Lung (tissue), 12 donors: ENCODE results near the gene SFT2D1. TPM values are rescaled to one million over a fixed set of nuclear protein-coding genes. Genes with fewer than 3 reads are reported as not detected.

ENCODE experiments used
- ATAC-seq: fragments of 200-7000 bp; cut with Tn5 transposase; one replicate; pipeline ENCODE4 v1.9.1; 2020; ENCODE audit warnings: moderate number of reproducible peaks; ENCODE audit not compliant: insufficient read depth, low FRiP score
- DNase-seq, 3 donors: peaks; one replicate each; pipeline ENCODE4 v3.0.0-alpha.2; 2013 to 2017
- H3K27ac ChIP-seq, 2 donors: one replicate each; pipeline ENCODE4 v1.5.1; 2013; ENCODE audit warnings: mild to moderate bottlenecking in 2 of 2, moderate library complexity in 2 of 2, control low read depth in 1 of 2, inconsistent platforms in 1 of 2, low read depth in 1 of 2, low read length in 1 of 2
- H3K27me3 ChIP-seq, 3 donors: one replicate each; pipeline ENCODE4 v1.5.1; 2013; ENCODE audit warnings: low read length in 2 of 3; ENCODE audit not compliant: control insufficient read depth in 3 of 3, insufficient read depth in 3 of 3
- H3K36me3 ChIP-seq, 4 donors: one replicate each; pipeline ENCODE4 v1.5.1; 2013; ENCODE audit warnings: low read length in 4 of 4, mild to moderate bottlenecking in 1 of 4, moderate library complexity in 1 of 4; ENCODE audit not compliant: control insufficient read depth in 4 of 4, insufficient read depth in 4 of 4
- H3K4me1 ChIP-seq, 5 donors: one replicate each; pipeline ENCODE4 v1.5.1; 2013; ENCODE audit warnings: low read length in 5 of 5, mild to moderate bottlenecking in 2 of 5, moderate library complexity in 1 of 5; ENCODE audit not compliant: control insufficient read depth in 5 of 5, insufficient read depth in 5 of 5
- H3K4me3 ChIP-seq: one replicate; pipeline ENCODE4 v1.5.1; 2013; ENCODE audit warnings: mild to moderate bottlenecking, control low read depth, moderate library complexity
- H3K9ac ChIP-seq, 2 donors: one replicate each; pipeline ENCODE4 v1.5.1; 2013; ENCODE audit warnings: low read length in 2 of 2, control low read depth in 1 of 2; ENCODE audit not compliant: insufficient read depth in 1 of 2
- H3K9me3 ChIP-seq, 4 donors: one replicate each; pipeline ENCODE4 v1.5.1; 2013; ENCODE audit warnings: low read length in 3 of 4, mild to moderate bottlenecking in 1 of 4, moderate library complexity in 1 of 4; ENCODE audit not compliant: control insufficient read depth in 4 of 4, insufficient read depth in 3 of 4
- CTCF ChIP-seq: IDR thresholded peaks from 2 replicates; pipeline ENCODE4 v1.5.1; 2012; ENCODE audit warnings: mild to moderate bottlenecking; ENCODE audit errors: control extremely low read depth, extremely low read depth
- WGBS, 2 donors: extraction: QIAGEN DNeasy Blood & Tissue Kit; methylation state at CpG; one replicate each; pipeline ENCODE4 v1.1.7; 2013; 5-methylcytosine and 5-hydroxymethylcytosine counted together
- polyA plus RNA-seq, 2 donors: library from polyadenylated mRNA; stranded (reverse); fragments of 200-250 nt; gene quantifications; one replicate each; pipeline ENCODE4 v1.2.1, GENCODE V29; 2013
- total RNA-seq, 2 donors: library from RNA; depleted of rRNA in 1 of 2; stranded (reverse); fragments of >200 nt in 1 of 2; gene quantifications; one replicate each; pipeline ENCODE4 v1.2.1, GENCODE V29; 2014 to 2021
- donor health status: control.
- donor health status: control.
- donor health status: Bipolar disorder and iron deficiency.
- donor health status: healthy.
- donor health status: DM: yes; HTN: yes; CAD: no.

The SFT2D1 gene
- total and polyA plus RNA-seq, 4 donors: 40.8 to 81.2 (median 58.8) TPM

GRCh38 chr6:166335378-166336302 is 6.7 kb downstream of the SFT2D1 start:
- no peak for DNase-seq
- WGBS, 2 donors: 87 to 92% methylated on average over 11 of the region's 11 CpGs
- Histone ChIP-seq H3K9ac (no peak overlapping the region), H3K27me3 (no peaks in the 10 kb centered on the region), H3K4me3 (no peak overlapping the region), H3K36me3 (peaks cover 3 to 18% (median 8%) of the 10 kb centered on the region in 4 donors), H3K4me1 (peaks cover 0 to 11% (median 4%) of the 10 kb centered on the region in 5 donors), H3K27ac (no peak overlapping the region), H3K9me3 (no peaks in the 10 kb centered on the region)
- no peak for ATAC-seq
- no peak for TF ChIP-seq CTCF

- WGBS, 2 donors: 93 to 94% methylated on average over 8 of the region's 8 CpGs
Measured at GRCh38 chr6:166334878-166335277, 7.5 kb downstream of the SFT2D1 start.

GRCh38 chr6:166333172-166333995 is 9.0 kb downstream of the SFT2D1 start:
- H3K27me3 ChIP-seq: no peaks in the 10 kb centered on the region
- no peak for TF ChIP-seq CTCF
- H3K27ac ChIP-seq: no peak overlapping the region
- peaks cover 3 to 18% (median 8%) of the 10 kb centered on the region in 4 donors for H3K36me3 ChIP-seq
- ATAC-seq (no peak), DNase-seq (no peak)
- peaks cover 0 to 3% (median 0%) of the 10 kb centered on the region in 5 donors for H3K4me1 ChIP-seq
- no peaks in the 10 kb centered on the region for H3K9me3 ChIP-seq
- H3K9ac ChIP-seq: no peak overlapping the region
- 78 to 82% methylated on average over 23 of the region's 23 CpGs for WGBS, 2 donors
- no peak overlapping the region for H3K4me3 ChIP-seq

More at GRCh38 chr6:166334878-166335277, 7.5 kb downstream of the SFT2D1 start:
- no peaks in the 10 kb centered on the region for H3K9me3 ChIP-seq
- ATAC-seq: no peak
- no peak overlapping the region for H3K4me3 ChIP-seq
- no peaks in the 10 kb centered on the region for H3K27me3 ChIP-seq
- H3K4me1 ChIP-seq: peaks cover 0 to 11% (median 2%) of the 10 kb centered on the region in 5 donors
- H3K27ac ChIP-seq: no peak overlapping the region
- no peak overlapping the region for H3K9ac ChIP-seq
- no peak for TF ChIP-seq CTCF
- no peak for DNase-seq
- H3K36me3 ChIP-seq: peaks cover 3 to 18% (median 7%) of the 10 kb centered on the region in 4 donors
